SU-DHL-6 (cell line): ENCODE data around the gene ARMS2.

Source experiments
- H2AFZ ChIP-seq: fragments of 200-600 bp; sonication (generic); 2 replicates; pipeline ENCODE4 v1.6.1; 2014; ENCODE audit warnings: low read depth, mild to moderate bottlenecking, moderate library complexity, mixed read lengths, antibody characterized with exemption, low read length; ENCODE audit not compliant: severe bottlenecking
- H3F3A ChIP-seq: fragments of 200-600 bp; shearing (Covaris generic); 2 replicates; pipeline ENCODE4 v1.6.0; 2016; ENCODE audit warnings: antibody characterized with exemption, mild to moderate bottlenecking; ENCODE audit not compliant: insufficient read depth
- H3K27ac ChIP-seq: fragments of 200-600 bp; sonication (generic); 2 replicates; pipeline ENCODE4 v1.5.1; 2016; ENCODE audit warnings: low read depth, mild to moderate bottlenecking, low read length, moderate library complexity, mixed read lengths
- H3K27me3 ChIP-seq: fragments of 200-600 bp; sonication (generic), shearing (Covaris generic); 2 replicates; pipeline ENCODE4 v1.6.0; 2014; ENCODE audit warnings: mild to moderate bottlenecking, low read length
- H3K36me3 ChIP-seq: fragments of 200-600 bp; sonication (generic); 2 replicates; pipeline ENCODE4 v1.6.1; 2014; ENCODE audit warnings: mild to moderate bottlenecking, low read length, mixed read lengths
- H3K4me2 ChIP-seq: fragments of 300-600, 200-600 bp; shearing (Covaris generic), sonication (generic); 2 replicates; pipeline ENCODE4 v1.6.0; 2014; ENCODE audit warnings: low read length, low read depth, mild to moderate bottlenecking; ENCODE audit not compliant: poor library complexity, severe bottlenecking
- H3K4me3 ChIP-seq: fragments of 200-600 bp; sonication (generic); 2 replicates; pipeline ENCODE4 v1.5.1; 2014; ENCODE audit warnings: antibody characterized with exemption, low read length, mild to moderate bottlenecking, mixed read lengths; ENCODE audit not compliant: insufficient read depth, poor library complexity, severe bottlenecking
- H3K79me2 ChIP-seq: fragments of 200-600 bp; sonication (generic); 2 replicates; pipeline ENCODE4 v1.6.1; 2014; ENCODE audit warnings: mild to moderate bottlenecking, low read length, moderate library complexity; ENCODE audit not compliant: insufficient read depth
- H3K9ac ChIP-seq: fragments of 200-600 bp; sonication (generic); 2 replicates; pipeline ENCODE4 v1.7.0; 2014; ENCODE audit warnings: mild to moderate bottlenecking, low read length
- H3K9me2 ChIP-seq: fragments of 200-600 bp; sonication (generic); replicated peaks from 2 replicates; pipeline ENCODE4 v1.6.1; 2014; ENCODE audit warnings: low read length; ENCODE audit not compliant: insufficient read depth
- H3K9me3 ChIP-seq: fragments of 200-600 bp; sonication (generic); 2 replicates; pipeline ENCODE4 v1.6.1; 2014; ENCODE audit warnings: low read length, mixed read lengths; ENCODE audit not compliant: insufficient read depth
- H4K20me1 ChIP-seq: fragments of 200-600 bp; sonication (generic); 2 replicates; pipeline ENCODE4 v1.6.1; 2014; ENCODE audit warnings: low read depth, mild to moderate bottlenecking, antibody characterized with exemption, low read length, moderate library complexity, mixed read lengths
- CTCF ChIP-seq: fragments of 200-600 bp; sonication (generic); IDR thresholded peaks from one replicate; pipeline ENCODE4 v1.5.1; 2017; ENCODE audit warnings: antibody characterized with exemption, mild to moderate bottlenecking, low read length, moderate library complexity; ENCODE audit not compliant: insufficient read depth, poor library complexity, severe bottlenecking
- EZH2phosphoT487 ChIP-seq: fragments of 200-600 bp; sonication (generic), shearing (Covaris generic); conservative IDR thresholded peaks from 2 replicates; pipeline ENCODE4 v1.6.1; 2018; ENCODE audit warnings: mild to moderate bottlenecking, antibody characterized with exemption, low read length, moderate library complexity, mixed read lengths

ARMS2 gene

GRCh38 chr10:122481296-122482056 lies 27.0 kb downstream of the ARMS2 start:
- H3K79me2 ChIP-seq: no peaks in the 10 kb centered on the region
- TF ChIP-seq EZH2phosphoT487: no peak
- no peak for TF ChIP-seq CTCF
- no peak overlapping the region for H3K9ac ChIP-seq
- H3F3A ChIP-seq: no peaks in the 10 kb centered on the region
- no peaks in the 10 kb centered on the region for H3K9me3 ChIP-seq
- no peak overlapping the region for H2AFZ ChIP-seq
- H3K4me3 ChIP-seq: no peak overlapping the region
- H3K36me3 ChIP-seq: no peaks in the 10 kb centered on the region
- no peak overlapping the region for H3K27ac ChIP-seq
- H3K9me2 ChIP-seq: no peaks in the 10 kb centered on the region
- H4K20me1 ChIP-seq: no peaks in the 10 kb centered on the region
- H3K27me3 ChIP-seq: no peaks in the 10 kb centered on the region
- no peak overlapping the region for H3K4me2 ChIP-seq

- Histone ChIP-seq H3F3A (no peaks in the 10 kb centered on the region), H3K27me3 (no peaks in the 10 kb centered on the region), H3K79me2 (no peaks in the 10 kb centered on the region), H3K36me3 (no peaks in the 10 kb centered on the region), H3K9ac (no peak overlapping the region), H3K4me2 (no peak overlapping the region), H2AFZ (no peak overlapping the region), H3K4me3 (no peak overlapping the region), H3K9me2 (no peaks in the 10 kb centered on the region), H3K27ac (no peak overlapping the region), H4K20me1 (no peaks in the 10 kb centered on the region), H3K9me3 (no peaks in the 10 kb centered on the region)
- TF ChIP-seq CTCF (no peak), EZH2phosphoT487 (no peak)
These were observed 30.0 kb downstream of the ARMS2 start for GRCh38 chr10:122484276-122485060.

GRCh38 chr10:122485670-122486069 lies 31.2 kb downstream of the ARMS2 start:
- no peak overlapping the region for H3K27ac ChIP-seq
- H3K79me2 ChIP-seq: no peaks in the 10 kb centered on the region
- H3K36me3 ChIP-seq: no peaks in the 10 kb centered on the region
- H4K20me1 ChIP-seq: no peaks in the 10 kb centered on the region
- no peak overlapping the region for H2AFZ ChIP-seq
- H3K9ac ChIP-seq: no peak overlapping the region
- no peak overlapping the region for H3K4me3 ChIP-seq
- H3K9me3 ChIP-seq: no peaks in the 10 kb centered on the region
- no peaks in the 10 kb centered on the region for H3K9me2 ChIP-seq
- no peaks in the 10 kb centered on the region for H3K27me3 ChIP-seq
- H3K4me2 ChIP-seq: no peak overlapping the region
- TF ChIP-seq EZH2phosphoT487: no peak
- no peak for TF ChIP-seq CTCF
- H3F3A ChIP-seq: no peaks in the 10 kb centered on the region
